NOMO-1 treated with dmso at 0.1 percent for 144 hours (cell line): ENCODE data around the gene ADD1.

Source experiments
- DNase-seq: peaks from one replicate; lab custom pipeline; 2025; ENCODE audit not compliant: unreplicated experiment; lab: John Stamatoyannopoulos, UW

Gene ADD1

DNA sequence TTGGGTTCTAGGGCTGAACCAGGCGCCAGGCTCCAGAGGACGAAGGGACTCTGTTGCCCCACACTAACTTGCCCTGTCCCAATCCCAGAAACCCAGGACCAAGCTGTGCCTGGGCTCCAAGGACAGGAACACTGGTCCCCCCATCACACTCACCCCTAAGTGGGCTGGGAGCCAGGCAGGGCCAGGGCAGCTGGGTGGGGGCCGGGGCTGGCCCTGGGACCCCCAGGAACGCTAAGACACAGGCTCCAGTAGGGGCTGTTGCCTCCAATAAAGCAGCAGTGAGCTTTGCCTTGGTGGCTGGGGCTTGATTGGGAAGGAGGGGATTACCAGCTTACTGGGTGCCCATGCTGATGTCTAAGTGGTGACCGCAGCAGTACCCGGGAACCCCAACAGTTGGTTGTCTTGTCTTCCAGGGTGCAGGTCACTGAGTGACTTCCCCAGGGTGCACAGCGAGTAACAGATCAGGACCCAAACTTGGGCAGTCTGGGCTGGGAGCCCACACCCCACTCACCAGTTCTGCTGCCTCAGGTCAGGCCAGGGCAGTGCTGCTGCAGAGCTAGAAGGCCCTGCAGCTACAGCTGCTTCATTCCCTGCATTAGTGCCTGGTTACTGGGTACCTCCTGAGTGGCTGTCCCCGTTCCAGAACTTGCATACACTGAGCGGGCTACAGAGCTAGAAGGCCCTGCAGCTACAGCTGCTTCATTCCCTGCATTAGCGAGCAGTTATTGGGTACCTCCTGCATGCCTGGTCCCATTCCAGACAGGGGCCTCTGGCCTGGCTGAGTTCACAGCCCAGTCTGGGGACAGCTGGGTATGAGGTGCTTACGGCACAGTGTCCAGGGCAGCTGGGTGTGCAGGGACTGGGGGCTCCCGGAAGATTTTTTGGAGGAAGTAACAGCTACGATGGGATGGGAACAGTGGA lies 9.4 kb upstream of the ADD1 start:
- no peak for DNase-seq

DNA sequence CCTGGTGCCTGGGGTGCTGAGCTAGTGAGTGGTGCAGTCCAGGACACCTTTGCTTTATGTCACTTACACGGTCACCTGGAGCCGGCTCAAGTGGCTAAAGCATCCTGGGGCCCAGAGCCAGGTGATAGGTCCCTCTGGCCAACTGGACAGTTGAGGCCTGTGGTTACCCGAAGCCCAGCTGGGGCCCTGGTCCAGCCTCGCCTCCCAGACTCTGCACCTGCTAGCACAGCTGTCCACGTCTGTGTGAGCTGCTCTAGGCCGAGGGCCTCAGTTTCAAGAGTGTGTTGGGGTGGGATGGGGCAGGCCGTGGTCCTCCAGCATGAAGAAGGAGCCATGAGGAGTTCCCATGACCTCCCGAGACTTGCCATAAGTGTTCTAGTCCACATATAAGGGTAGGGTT lies 7.7 kb upstream of the ADD1 start:
- no peak for DNase-seq

DNA sequence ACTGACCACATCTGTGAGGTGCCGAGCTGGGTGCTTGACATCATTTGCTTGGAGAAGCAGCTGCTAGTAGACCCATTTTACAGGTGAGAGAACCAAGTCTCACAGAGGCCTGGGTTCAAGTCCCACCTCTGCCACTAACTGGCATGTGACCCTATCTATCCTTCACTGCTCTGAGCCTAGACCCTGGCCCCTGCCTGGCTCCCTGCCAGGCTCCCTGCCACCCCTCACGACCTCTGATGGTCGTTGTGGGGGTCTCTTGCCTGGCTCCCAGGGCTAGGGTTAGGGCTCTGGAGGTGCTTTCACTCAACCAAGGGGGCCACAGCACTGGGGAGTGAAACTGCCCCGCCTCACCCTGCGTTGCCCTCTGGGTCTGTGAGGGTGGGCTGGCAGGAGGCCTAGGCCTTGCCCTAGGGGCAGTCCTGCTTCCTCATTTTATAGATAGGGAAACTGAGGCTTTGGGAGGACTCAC lies 7.2 kb upstream of the ADD1 start:
- no peak for DNase-seq

DNA sequence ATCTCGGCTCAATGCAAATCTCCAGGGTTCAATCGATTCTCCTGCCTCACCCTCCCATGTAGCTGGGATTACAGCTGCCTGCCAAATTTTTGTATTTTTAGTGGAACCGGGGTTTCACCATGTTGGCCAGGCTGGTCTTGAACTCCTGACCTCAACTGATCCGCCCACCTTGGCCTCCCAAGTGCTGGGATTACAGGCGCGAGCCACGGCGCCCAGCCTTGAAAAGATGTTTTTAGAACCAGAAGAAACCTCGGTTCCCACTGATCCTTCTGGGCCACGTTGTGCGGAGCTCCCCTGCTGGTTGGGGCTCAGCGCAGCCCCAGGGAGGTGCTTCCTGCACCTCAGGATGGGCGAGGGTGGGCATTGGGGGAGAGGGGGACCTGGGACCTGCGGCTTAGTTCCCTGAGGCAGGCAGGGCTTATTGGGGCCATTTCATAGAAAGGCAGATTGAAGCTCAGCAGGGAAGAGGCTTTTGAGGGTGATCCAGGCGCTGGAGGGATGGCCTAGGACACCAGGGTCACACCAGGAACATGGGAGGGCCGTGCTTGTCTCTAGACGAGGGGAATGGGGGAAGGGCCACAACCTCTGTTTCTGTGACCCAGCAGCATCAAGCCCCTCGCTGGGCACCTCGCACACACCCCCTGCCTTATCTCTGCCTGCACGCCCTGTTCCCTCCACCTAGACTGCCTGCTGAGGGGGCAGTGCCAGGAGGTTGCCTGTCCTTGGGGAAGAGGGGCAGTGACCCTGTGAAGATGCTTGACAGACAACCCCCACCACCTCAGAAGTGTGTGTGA lies 6.3 kb upstream of the ADD1 start:
- no peak for DNase-seq

DNA sequence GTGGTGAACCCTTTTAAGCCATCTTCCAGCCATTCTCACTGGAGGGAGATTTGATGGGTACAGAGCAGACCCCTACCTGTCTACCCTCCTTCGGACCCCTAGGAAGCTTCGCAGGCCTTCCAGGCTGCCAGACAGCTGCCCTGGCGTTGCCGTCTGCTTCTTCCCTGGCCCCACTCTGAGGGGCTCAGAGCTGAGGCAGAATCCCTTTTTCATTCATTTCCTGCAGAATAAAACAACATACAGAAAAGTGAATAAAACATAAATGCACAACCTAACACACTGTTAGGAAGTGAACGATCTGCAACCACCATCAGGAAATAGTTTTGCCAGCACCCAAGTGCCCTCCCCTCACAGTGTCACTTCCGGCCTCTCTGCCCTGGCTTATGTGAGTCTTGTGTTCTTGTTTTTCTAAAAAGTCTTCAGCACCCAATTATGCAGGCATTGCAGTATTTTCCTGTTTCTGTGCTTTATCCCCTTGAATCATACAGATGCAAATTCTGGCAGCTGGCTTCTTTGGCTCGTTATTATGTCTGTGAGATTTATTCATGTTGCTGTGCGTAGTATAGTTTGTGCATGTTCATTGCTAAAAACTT lies 5.6 kb upstream of the ADD1 start:
- peak; percentile 75 for DNase-seq

DNA sequence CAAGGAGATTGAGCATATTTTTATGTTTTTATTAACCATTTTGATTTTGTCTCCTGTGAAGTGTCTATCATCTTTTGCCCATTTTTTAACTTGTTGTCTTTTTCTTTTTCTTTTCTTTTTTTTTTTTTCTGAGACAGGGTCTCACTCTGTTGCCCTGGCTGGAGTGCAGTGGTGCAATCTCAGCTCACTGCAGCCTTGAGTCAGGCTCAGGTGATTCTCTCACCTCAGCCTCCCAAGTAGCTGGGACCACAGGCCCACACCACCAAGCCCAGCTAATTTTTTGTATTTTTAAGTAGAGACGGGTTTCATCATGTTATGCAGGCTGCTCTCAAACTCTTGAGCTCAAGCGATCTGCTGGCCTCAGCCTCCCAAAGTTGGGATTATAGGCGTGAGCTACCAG lies 4.6 kb upstream of the ADD1 start:
- DNase-seq, result no peak

DNA sequence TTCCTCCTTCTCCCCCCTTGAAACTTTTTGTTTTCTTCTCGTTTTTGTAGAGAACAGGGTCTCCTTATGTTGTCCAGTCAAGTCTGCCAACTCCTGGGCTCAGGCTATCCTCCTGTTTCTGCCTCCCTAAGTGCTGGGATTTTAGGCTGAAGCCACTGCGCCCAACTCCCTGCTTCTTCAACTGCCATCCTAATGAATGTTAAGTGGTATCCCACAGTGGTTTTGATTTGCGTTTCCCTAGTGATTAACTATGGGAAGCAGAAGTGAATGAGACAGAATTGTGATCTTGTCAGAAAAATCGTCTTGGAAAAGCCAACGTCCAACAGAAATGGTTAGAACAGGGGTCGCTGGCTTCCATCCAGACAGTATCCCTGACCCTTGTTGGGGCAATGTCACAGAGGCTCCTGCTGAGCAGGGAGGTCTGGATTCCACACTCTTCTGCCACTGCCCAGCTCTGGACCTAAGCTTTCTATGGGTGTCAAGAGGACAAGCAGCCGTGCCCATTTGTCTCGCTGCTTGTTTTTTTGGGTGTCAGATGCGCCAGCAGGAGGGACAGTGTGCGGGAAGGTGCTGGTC lies 869 bp upstream of the ADD1 start:
- no peak for DNase-seq

DNA sequence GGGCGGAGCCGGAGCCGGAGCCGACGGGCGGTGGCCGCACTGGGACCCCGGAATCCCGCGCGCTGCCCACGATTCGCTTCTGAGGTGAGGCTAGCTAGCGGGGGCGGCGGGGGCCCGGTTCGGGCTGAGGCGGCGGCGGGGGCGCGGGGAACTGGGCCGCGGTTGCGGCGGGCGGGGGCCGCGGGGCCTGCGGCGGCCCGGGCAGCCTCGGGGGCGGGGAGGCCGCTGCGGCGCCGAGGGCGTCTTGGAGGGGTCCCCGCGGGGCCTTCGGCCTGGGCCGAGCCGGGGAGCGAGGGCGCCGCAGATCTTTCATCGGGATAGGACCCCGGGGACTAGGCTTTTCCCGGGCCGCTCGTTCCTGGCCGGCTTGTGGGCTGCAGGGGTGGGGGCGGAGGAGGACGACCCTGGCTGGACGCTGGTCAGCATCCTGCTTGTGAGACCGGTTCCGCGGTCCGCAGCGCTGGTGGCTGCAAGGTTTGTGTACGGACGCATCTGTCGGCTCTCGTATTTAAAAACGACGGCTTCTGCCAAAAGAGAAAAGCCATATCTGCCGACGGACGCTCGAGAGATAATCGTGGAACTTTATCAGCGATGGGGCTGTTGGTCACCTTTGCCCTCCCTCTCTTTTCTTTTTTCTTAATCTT lies 419 bp downstream of the ADD1 start:
- DNase-seq, result no peak

DNA sequence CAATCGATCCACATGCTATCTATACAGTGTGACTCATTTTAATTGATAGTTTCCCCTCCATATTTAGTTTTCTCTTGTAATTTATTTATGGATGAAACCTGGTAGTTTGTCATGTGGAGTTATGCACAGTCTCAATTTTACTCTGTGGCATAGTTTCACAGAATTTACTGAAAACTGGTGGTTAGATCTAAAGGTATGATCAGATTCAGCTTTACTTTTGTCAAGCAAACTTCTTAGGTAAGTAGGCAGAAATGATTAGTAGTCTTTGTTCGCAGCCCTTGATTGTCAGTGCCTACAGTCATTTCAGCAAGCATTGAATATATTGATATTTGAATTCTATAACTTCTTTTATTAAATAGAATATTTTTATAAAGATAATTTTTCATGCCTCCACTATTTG lies 2.5 kb downstream of the ADD1 start:
- no peak for DNase-seq

DNA sequence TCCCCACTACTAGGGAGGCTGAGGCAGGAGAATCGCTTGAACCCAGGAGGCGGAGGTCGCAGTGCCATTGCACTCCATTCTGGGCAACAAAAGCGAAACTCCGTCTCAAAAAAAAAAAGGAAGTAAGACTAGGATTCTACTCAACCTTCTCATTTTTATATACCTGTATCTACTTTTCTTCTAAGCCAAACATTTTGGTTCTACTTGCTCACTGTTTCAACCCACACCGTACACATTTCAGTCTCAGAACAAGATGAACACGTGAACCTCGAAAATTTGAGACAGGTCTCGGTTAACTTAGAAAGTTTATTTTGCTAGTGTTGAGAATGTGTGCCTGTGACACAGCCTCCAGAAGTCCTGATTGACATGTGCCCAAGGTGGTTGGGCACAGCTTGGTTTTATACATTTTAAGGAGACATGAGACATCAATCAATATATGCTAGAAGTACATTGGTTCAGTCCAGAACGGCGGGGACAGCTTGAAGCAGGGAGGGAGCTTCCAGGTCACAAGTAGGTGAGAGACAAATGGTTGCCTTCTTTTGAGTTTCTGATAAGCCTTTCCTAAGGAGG lies 3.7 kb downstream of the ADD1 start:
- no peak for DNase-seq

DNA sequence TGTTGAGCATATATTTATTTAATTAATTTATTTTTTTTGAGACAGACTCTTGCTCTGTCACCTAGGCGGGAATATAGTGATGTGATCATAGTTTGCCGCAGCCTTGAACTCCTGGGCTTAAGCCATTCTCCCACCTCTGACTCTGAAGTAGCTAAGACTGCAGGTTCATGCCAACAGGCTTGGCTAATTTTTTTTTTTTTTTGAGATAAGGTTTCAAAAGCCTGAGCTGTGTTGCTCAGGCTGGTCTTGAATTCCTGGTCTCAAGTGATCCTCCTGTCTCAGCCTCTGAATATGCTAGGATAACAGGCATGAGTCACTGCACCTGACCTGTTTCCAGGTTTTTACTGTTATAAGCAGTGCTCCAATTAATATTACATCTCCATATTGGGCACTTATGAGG lies 4.8 kb downstream of the ADD1 start:
- DNase-seq, result no peak

DNA sequence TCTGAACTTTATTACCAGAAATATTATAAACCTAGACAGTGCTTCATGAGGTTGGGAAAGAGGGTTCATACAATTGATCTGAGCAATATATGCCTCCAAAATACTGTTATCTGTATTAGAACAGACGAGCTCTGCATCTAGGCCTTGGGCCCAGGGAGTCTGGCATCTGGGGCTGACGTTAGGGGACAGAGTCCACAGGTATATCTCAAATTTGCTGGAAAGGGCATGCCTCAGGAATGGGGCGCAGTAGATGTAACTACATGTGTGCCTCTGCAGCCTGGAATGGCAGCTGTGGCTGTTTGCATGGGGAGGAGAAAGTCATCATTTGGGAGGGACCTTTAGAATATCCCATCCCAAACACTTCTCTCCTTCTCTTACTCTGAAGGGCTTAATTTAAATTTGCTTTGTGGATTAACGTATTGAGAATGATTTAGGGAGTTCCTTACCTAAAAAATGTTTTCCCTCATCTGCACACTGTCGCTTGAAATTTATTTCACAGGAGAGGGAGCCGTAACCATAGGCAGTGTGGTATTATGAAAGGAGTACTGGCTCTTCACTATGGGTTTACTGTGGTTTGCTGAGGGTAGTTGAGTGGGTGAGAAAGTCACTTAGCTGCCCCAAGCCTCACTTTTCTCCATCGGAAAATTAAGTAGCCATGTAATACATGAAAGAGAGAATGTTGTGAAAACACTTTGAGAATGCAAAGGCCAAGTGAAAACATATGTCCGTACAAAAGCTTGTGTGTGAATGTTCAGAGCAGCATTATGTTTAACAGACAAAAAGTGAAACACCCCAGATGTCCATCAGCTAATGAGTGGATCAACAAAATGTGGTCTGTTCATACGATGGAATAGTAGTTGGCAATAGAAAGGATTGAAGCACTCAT lies 5.9 kb downstream of the ADD1 start:
- DNase-seq, result no peak

DNA sequence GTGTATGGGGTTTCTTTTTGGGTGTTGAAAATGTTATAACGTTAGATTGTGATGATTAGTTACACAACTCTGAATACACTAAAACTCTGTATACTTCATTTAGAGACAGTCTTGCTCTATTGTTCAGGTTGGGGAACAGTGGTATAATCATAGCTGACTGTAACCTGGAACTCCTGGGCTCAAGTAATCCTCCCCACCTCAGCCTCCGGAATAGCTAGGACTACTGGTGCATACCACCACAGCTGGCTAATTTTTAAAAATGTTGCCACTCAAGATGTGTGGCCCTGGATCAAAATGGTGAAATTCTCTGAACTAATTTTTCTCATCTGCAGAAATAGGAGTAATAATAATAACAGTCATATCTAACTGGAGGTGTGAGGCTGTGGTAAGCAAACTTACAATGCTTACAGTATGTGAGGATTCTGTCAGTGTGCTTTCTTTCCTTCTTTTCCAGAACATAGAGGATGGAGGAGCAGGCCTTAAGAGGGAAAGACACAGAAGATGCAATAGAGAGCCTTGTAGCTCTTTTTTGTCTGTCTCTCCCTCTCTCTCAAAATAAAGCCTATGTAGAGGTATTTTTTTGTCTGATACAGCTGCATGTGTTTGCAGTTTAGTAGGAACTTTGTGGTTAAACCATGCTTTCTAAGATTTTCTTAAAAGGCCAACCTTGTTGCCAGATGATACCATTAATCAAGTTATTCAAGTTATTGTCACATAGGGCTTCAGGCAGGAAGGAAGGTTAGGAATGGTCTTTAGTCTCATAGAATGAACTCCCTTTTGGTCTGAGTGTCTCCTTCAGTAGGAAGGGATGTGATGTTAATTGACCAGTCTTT lies 7.5 kb downstream of the ADD1 start:
- DNase-seq, result no peak

DNA sequence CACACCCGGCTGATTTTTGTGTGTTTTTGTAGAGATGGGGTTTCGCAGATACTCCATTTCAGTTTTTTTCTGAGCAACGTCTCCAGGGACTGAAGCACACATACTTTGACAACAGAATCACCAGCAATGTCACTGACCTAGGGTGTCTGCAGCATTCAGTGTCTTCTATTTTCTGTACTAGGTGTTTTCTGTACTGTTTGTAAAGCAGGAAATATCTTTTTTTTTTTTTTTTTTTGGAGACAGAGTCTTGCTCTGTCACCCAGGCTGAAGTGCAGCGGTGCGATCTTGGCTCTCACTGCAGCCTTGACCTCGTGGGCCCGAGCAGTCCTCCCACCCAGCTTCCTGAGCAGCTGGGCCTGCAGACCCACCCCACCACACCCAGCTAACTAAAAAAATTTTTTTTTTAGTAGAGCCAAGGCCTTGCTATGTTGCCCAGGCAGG lies 8.9 kb downstream of the ADD1 start:
- DNase-seq, result no peak

DNA sequence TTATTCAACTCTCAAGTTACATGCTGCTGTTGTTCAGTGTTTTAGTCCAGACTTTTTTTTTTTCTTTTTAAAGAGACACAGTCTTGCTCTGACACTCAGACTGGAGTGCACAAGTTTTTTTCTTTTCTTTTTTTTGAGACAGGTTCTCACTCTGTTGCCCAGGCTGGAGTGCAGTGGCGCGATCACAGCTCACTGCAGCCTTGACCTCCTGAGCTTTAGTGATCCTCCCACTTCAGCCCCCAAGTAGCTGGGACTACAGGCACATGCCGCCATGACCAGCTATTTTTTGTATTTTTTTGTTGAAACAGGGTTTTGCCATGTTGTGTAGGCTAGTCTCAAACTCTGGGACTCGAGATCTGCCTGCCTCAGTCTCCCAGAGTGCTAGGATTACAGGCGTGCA lies 11.9 kb downstream of the ADD1 start:
- no peak for DNase-seq

DNA sequence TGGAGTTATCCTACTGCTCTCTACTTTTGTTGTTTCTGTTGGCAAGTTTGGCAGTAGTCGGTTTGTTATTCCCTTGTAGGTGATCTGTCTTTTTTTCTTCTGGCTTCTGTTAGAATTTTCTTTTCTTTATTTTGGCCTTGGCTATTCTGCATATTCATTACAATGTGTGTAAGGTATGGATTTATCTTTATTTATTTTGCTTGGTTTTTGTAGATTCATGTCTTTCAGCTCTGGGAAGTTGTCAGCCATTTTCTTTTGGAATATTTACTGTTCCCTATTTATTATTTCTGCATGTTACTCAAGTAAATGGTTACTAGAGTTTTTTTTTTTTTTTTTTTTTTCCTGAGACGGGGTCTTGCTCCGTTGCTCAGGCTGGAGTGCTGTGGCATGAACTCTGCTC lies 12.6 kb downstream of the ADD1 start:
- DNase-seq, result no peak

DNA sequence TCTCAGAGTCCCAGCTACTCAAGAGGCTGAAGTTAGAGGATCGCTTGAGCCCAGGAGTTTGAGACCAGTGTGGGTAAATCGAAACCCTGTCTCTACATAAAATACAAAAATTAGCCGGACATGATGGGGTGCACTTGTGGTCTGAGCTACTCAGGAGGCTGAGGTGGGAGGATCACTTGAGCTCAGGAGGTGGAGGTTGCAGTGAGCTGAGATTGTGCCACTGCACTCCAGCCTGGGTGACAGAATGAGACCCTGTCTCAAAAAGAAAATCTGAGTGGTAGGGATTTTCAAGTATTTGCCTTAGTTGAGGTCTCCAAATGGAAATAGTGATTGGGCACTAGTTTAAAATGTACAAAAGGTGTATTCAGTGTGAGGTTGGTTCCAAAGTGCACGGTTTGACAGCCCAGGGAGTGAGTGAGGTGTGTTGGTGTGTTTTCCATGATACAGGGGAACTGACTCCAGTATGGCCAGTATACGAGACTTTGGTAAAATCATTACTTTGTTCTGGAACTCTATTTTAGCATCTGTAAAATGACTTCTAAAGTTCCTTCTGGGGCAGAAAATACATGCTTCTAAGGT lies 13.8 kb downstream of the ADD1 start:
- no peak for DNase-seq

DNA sequence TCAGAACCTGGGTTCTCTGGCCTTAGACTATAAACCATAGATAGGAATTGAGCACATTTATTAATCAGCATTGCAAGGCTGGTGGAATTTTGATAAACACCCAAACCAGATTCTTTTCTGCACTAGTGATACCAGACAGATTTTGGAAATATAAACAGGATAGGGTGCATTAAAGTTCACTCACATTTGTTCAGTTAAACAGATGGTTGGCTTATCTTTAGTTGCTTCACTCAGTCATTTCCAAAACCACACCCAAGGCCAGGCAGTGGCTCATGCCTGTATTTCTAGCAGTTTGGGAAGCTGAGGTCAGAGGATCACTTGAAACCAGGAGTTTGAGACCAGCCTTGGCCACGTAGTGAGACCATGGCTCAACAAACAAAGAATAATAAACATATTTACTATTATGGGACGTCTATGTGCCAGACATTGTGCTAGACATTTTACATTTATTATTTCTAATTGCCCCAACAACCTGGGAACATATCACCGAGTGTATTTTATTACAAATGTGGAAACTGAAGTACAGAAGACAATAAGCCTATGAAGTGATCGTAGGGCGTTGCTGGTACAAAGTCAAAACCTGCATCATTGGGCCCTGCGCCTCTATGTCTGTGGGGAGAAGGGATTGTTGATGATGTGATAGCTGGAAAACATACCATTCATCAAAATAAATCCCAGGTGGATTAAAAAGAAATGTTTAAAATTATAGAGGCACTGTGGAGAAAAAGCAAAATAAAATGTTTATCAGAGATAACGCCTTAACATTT lies 15.0 kb downstream of the ADD1 start:
- DNase-seq, result no peak
